LNCaP clone FGC (cell line): ENCODE measurements around the gene EID3.

Experiments used
- DNase-seq: peaks from one replicate; pipeline ENCODE4 v3.0.0-alpha.2; 2011; ENCODE audit warnings: low read depth
- H3K4me3 ChIP-seq: 2 replicates; pipeline ENCODE4 v1.5.1; 2011; ENCODE audit warnings: mild to moderate bottlenecking, low read depth, low read length, control low read depth
- TF ChIP-seq, protein P1 (sequence below): IDR thresholded peaks from 2 replicates; pipeline ENCODE4 v1.5.1; 2012; ENCODE audit warnings: mild to moderate bottlenecking; ENCODE audit not compliant: control insufficient read depth, insufficient read depth; ENCODE audit errors: extremely low read depth

EID3 gene

DNA sequence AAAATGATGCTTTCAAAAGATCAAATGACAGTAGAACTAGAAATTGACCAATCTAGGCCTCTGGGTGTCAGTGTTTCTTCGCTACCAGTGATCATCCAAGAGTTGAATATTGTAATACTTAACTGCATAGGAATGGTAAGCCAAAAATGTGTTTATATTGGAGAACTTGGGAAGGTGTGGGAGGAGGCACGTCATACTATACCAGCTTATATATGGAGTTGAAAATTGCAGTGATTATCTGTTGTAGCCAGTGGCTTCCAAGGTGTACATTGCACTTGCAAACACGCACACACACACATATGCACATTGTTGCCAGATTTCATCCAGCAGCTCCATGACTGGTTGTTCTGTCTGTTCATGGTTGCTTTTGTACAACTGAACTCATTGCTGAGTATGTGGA lies 36.1 kb downstream of the EID3 start:
- no peak for DNase-seq
- TF ChIP-seq, protein P1, sequence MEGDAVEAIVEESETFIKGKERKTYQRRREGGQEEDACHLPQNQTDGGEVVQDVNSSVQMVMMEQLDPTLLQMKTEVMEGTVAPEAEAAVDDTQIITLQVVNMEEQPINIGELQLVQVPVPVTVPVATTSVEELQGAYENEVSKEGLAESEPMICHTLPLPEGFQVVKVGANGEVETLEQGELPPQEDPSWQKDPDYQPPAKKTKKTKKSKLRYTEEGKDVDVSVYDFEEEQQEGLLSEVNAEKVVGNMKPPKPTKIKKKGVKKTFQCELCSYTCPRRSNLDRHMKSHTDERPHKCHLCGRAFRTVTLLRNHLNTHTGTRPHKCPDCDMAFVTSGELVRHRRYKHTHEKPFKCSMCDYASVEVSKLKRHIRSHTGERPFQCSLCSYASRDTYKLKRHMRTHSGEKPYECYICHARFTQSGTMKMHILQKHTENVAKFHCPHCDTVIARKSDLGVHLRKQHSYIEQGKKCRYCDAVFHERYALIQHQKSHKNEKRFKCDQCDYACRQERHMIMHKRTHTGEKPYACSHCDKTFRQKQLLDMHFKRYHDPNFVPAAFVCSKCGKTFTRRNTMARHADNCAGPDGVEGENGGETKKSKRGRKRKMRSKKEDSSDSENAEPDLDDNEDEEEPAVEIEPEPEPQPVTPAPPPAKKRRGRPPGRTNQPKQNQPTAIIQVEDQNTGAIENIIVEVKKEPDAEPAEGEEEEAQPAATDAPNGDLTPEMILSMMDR: no peak
- H3K4me3 ChIP-seq: no peak overlapping the region

DNA sequence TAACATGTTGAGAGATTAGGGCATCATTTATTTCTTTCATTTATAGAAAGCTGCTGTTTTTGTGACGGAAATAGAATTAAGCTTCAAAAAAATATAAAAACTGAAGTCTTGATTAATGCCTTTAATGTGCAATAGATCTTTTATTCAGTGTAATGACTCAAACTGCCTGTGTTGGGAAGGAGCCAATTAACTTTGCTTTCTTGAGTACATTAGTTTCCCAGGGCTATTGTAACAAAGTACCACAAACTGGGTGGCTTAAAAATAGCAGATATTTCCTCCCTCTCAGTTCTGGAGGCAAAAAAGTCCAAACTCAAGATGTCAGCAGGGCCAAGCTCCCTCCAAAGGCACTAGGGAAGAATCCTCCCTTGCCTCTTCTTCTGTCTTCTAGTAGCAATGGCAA lies 36.6 kb downstream of the EID3 start:
- no peak overlapping the region for H3K4me3 ChIP-seq
- DNase-seq: no peak
- TF ChIP-seq, protein P1: no peak

DNA sequence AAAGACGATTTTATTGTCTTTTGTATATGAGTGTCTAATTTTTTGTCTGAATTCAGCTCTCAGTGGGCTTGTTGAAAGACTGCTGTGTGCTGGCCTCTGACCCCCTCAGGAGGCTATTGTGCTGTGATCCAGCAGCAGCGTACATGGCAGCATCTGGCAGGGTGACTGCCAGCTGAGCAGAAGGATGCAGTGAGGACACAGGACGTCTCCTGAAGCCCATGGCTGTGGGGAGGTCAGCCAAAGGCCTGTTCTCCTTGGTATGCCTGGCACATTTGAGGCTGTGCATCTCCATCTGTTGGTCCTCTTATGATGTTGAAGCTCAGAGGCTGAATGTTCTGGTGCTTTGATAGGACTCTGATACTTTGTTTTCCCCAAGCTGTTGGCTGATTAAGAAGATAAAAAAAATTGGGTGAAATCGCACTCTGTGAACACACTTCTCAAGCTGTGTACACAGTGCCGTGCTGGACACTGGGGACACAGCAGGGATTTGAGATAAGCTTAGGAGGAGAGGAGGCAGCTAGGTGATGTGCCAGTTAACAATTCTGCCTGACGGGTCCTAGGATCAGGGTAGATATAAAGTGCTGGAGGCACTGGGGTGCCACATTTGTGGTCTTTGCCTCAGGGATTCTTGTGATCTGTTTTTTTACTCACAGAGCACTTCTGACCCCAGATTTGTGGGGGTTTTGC lies 37.5 kb downstream of the EID3 start:
- no peak for DNase-seq
- H3K4me3 ChIP-seq: no peak overlapping the region
- TF ChIP-seq, protein P1: no peak

DNA sequence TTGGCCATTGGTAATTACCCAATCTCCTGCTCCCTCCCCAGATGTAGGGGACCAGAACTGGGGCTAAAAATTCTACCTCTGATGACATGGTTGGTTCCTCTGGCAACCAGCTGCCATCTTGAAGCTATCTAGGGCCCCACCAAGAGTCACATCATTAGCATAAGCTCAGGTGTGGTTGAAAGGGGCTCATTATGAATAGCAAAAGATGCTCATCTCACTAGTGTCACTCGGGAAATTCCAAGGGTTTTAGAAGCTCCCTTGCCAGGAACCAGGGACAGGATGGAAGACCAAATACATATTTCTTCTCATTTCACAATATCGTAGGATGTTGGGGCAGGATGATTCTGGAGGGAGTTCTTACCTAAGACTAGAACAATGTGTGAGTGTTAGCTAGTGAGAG lies 38.6 kb downstream of the EID3 start:
- TF ChIP-seq, protein P1: no peak
- DNase-seq: no peak
- H3K4me3 ChIP-seq: no peak overlapping the region

DNA sequence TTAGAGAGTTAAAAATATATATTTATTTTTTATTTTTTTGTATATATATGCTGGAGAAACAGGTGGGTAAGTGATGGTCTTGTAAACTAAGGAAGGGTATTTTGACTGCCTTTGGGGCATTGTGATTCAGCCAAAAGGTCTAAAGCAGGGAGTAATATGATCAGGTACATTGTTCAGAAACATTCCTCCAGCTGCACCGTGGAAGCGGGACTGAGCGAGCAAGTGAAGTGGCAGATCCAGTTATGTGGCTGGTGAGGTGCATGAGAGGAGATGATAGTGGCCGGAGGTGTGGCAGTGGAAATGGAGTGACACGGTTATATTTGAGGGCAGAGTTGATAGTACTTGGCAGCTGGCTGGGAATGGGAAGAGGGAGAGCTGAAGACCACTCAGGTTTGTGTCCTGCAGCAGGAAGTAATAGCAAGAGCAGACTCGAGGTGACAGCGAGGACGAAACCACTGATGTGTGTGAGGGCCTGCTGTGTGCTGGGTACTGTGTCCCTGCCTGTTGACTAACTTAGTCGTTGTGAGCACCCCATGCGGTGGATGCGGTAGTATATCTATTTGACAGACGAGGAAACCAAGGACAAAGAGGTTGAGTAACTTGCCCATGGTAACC lies 39.2 kb downstream of the EID3 start:
- no peak overlapping the region for H3K4me3 ChIP-seq
- DNase-seq: no peak
- TF ChIP-seq, protein P1: no peak

DNA sequence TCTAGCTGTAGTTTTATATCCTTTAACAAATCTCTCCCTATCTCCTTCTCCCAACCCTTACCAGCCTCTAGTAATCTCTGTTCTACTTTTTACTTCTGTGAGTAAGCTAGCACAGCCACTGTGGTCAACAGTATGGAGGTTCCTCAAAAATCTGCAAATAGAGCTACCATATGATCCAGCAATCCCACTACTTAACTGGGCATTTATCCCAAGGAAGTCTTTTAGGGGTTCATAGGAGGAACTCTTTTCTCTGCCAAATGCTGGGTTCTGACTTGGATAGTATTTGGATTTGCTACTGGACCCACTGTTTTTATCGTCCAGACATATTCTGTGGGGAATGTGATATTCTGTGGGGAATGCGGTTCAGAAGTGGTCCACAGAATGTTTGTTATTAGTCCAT lies 41.1 kb downstream of the EID3 start:
- no peak for DNase-seq
- TF ChIP-seq, protein P1: no peak
- no peak overlapping the region for H3K4me3 ChIP-seq
